Measurements from ENCODE around the gene ARAP1.

The ARAP1 gene

DNA sequence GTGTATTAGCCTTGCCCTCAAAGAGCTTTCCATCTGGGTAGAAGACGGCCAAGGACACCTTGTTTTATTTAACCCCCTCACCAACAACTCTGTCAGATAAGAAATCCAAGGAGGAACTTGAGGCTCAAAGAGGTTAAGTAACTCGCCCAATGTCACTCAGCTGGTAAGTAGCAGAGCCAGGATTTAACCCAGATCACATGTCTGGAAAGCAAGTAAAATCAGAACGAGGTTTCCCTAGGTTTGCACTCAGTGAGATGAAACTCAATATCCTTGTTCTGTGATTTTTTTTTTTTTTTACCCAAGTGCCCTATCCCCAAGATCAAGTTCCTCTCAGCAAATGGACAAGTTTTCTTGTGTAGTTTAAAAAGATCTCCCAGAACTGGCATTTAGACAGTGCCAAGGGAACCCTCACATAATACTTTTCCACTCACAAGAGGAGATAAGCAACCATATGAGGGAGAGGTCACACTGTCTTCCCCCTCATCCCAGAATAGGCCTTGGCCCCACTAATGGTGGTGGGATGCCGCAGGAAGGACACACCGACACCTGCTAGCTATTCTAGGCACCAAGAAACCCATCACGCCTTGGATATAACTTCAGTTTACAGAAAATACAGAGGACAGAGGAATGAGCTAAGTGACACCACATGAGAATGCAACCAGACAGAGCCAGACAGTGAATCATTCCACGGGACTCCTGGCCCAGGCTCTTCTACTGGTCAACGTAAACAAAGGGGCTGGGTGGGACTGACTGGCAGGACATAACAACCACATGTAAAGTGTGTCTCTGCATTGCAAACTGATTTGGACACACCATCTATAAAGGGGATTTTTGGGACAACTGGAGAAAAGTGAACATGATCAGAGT, 8.6 kb upstream of the ARAP1 start:
- no peak for DNase-seq

DNA sequence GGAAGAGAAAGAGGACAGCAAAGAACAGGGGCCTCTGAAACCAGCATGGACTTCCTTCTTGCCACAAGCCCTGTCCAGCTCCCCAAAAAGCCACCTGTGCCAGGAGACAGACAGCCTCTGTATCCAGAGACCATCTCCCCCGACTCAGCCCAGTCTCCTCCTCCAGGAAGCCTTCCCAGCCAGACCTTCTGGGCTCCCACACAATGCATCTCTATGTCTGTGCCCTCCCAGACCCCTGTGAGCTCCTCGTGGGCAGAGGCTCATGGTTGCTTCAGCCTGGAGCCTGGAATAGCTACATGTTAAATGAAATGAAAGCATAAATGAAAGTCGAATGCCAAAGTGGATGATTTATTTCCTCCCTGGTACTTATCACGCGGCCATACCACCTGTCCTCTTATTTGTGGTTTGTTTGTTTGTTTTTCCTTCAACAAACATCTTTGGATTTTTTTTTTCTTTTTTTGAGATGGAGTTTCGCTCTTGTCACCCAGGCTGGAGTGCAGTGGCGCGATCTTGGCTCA, 7.3 kb upstream of the ARAP1 start:
- DNase-seq, result no peak

DNA sequence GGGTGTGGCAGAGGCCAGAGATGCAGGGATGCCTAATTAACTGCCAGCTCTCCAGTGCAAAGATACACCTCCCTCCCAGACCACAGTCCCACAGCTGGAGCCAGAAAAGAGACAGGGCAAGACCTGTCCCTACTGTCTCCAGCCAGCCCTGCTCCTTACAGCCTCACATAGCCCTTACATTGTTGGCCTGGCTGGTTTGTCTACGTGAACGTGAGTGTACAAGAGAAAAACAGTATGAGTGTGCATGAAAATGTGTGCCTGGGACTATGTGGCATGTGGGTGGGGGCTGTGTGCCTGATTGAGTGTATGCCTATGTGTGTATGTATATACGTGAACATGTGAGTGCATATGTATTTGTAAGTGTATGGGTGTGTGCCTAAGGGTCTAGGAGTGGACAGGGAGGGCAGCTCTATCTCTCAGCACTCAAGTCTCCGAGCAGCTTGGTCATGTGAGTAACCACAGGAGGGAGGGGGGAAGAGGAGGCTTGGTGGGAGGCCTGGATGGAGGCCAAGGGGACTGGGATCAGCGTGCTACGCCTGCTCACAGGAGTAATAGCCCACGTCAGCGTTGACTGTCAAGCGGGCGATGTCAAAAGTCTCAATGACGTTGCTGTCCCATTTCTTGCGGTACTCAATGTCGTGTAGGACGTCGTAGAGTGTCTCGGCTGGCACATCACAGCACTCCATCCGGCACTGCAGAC, 6.6 kb upstream of the ARAP1 start:
- DNase-seq, result no peak

DNA sequence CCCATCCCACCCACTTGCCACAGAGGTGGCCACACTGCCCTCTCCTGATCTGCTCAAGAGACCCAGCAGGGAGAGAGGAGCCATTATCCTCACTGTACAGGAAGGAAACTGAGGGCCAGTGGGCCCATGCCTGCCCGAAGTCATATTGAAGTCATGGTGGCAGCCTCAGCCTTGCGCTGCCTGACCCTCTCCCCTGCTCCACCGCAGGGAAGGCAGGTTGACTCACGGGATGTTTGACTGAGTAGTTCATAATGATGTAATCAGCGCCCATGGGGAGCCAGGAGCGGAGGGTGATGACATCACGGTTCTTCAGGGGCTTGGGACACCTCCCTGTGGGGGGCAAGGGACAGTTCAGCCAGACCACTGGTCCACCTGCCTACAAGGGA, 6.1 kb upstream of the ARAP1 start:
- no peak for DNase-seq

DNA sequence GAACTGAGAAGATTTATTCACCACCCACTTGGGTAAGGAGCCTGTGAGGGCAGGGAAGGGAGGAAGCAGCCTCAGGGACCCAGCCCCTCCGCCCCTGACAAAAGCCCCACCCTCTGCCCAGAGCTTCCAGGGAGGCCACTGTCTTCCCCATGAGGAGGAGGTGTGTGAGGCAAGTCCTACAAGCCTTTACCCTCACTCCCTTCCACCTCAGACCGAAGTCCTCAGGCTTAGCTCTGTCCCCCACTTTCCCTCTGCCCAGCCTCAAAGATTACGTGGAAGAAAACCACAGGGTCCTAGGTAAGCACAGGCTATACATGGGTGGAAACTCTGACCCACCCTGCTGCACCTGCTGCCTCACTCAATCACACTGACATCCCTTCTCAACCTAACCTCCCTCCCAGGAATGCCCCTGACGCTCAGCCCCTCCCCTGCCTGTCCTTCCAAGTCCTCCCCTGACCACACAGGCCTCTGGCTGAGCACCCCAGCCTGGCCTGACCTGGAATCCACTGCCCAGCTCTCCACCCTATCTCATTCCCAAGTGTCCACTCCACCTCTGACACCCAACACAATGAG, 3.6 kb upstream of the ARAP1 start:
- DNase-seq, result no peak

DNA sequence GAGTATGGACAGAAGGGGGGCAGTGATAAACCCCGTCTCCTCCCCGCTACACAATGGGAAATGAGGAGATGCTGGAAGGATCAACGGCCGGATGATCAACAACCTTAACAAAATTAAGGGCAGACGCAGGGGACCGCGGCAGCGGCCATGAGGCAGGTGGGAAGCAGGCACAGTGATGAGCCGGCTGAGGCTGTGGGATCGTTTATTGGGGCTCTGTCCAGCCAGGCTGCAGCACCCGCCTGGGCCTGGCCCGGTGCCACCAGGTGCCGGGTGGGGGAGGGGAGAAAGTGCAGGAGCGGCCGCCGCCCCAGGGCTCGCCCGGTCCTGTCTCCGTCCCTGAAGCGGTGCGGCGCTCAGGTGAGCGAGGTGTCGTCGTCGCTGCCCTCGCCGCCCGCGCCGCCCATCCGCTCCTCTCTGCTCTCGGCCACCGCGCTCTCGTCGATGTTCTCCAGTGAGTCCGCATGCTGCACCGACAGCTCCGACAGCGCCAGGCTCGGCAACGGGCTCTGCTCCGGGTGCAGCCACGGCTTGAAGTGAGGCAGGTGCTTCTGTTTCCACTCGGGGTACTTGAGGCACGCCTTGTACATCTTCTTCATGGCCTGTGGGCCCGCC, 2.4 kb upstream of the ARAP1 start:
- no peak for DNase-seq

DNA sequence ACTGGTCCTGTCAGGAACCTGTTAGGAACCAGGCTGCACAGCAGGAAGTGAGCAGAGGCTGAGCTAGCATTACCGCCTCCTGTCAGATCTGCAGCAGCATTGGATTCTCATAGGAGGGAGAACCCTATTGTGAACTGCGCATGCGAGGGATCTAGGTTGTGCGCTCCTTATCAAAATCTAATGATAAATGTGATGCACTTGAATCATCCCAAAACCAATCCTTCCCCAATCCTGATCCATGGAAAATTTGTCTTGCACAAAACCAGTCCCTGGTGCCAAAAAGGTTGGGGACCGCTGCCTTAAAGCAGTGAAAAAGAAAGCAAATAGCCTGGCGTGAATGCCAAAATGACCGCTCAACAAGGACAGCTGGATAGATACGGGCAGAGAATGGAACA, 1.9 kb upstream of the ARAP1 start:
- no peak for DNase-seq

DNA sequence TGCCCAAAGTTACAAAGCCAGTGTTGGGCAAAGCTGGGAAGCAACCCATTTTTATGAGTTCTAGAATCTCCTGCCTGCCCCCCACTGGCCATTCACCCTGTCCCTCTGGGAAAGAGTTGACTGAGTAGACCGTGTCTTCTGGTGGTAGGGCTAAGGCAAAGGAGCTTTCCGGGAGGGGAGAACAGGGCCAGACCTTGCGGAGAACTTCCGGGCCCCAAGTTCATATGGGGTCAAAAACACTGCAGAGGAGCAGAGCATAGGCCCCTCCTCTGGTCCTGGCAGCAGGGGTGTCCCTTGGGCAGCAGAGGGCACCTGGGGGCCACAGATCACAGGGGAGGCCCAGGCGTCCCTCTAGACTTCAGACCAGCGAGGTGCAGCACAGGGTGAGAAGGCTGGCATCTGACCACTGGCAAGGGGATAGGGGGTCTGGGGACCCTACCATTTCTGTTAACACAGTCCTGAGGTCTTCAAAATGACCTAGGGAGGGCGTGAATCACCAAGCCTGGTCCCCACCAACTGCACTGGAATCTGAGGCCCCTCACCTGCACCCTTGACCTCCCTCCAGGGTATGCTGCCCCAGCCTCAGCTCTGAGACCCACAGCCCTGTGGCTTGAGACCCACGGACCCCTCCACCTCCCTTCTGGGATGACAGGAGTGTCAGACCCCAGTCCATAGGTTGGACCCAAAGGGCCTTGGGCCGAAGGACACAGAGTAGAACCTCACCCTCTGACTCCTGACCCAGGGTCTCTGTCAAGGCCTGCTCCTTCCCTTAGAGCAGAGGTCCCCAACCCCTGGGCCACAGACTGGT, 1.3 kb upstream of the ARAP1 start:
- no peak for DNase-seq

DNA sequence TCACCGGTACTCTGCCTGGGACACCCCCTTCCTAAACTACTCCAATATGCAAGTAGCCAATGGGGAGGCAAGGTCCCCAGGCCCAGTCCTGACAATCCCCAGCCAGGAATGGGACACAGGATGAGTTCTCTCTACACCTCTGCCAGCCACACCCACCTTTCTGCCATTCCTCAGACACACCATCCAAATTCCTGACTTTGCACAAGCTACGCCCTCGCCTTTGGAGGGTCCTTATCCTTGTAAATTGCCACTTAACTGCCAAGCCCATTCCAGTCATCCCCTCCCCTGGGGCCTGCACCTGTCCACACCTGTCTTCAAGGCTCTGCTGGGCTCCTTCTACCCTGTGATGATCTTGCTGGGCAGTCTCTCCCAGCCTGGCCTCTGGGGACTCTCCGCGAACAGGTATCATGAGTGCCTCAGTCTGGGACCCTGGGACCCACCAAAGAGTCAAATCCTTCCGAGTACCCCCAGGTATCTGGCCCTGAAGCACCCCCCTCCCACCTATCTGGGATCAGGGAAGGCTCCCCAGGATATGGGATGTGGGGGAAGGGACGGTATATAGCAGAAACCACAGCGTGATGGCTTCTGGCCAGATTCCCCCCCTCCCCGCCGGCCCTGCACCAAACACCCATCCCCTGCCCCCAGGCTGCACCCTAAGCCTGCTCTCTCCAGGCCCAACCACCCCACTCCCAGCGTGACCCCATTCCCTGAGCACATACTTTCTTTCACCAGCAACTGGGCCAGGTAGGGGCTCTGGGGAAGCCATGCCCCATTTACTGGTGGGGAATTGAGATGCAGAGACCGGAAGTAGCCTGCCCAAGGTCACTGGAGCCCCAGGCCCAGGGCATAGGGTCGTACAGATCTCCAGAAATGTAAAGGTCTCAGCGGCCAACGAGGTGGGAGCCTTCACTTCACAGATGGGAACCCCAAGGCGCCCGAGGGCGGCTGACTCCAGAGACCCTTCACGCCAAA, 806 bp downstream of the ARAP1 start:
- no peak for DNase-seq

DNA sequence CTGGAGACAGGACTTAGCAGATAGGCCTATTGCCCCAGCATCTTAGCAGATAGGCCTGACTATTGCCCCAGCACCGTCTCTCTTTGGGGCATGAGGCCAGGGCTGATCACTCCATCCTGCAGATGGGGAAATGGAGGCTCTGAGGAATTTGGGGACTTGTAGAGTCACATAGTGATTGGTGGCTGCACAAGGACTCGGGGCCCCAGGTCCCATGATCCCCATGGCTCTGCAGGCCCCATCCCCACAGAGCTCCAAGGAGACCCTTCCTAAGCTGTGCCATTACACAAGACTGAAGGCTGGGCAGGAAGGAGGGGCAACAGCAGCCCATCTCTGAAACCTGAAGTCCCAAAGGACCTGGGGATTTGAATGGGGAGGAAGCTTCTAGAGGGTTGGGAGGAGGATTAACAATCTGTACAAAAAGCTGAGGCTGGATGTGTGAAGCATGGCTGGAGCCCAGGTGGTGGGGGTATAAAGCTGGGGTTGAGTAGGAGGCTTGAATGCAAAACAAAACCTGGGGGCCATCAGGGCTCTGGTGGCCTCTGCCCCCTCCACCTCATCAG, 1.6 kb downstream of the ARAP1 start:
- no peak for DNase-seq

DNA sequence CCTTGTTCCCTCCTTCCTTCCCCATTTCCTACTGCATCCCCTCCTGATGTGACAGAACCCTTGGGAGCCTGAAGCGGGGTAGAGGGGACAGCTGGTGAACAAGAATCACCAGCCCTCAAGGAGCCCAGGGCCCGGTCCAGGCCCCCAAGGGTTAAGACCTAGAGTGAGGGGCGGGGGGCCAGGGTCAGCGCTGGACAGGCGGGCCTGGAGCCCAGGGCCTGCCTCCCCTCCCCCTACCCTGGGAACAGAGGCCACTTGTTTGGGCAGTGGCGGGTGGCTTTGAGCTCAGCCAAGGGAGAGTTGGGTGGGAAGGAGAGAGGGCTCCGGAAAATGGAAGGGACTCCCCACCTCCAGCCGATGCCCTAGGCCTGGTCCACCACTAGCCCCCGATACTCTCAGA, 2.1 kb downstream of the ARAP1 start:
- DNase-seq, result no peak

DNA sequence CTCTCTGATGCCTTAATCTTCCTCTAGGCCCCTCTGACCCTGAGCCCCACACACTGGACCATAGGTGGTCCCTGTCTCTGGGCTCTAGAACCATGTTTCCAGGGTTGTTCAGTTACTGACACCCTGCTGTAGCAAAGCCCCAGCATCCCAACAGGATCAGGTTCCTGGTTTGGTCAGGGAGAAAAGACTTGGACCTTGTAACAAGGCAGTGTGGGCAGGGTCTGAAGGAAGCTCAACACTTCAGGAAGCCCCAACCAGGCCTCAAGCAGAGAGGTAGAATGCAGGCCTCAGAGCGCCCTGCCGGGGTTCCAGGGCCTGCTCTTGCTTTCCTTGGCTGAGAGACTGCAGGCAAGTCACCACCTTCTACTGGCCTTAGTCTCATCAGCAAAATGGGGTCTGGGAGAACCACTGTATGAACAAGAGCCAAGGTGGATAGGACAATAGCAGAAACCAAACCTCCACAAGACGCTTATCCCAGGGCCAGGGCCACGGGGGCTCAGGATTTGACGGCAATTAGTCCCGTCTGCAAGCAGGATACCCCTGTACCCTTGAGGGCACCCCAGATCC, 4.8 kb downstream of the ARAP1 start:
- no peak for DNase-seq

DNA sequence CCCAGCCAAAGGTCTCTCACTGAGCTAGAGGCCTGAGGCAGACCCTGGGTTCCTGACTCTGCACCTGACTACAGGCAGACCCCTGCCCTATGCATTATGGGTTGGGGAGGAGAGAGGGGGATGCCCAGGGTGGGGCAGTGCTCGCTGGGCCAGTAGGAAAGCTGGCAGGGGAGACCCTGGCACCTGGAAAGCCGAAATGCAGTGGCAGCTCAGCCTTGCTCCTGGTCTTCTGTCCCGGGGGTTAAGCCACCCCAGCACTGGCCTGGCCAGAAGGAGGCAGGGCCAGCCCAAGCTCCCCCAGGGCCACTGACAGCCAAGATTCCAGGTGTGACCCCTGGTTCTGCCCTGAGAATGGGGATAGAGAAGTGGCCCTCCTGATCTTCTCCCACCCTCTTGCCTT, 5.4 kb downstream of the ARAP1 start:
- DNase-seq, result no peak

DNA sequence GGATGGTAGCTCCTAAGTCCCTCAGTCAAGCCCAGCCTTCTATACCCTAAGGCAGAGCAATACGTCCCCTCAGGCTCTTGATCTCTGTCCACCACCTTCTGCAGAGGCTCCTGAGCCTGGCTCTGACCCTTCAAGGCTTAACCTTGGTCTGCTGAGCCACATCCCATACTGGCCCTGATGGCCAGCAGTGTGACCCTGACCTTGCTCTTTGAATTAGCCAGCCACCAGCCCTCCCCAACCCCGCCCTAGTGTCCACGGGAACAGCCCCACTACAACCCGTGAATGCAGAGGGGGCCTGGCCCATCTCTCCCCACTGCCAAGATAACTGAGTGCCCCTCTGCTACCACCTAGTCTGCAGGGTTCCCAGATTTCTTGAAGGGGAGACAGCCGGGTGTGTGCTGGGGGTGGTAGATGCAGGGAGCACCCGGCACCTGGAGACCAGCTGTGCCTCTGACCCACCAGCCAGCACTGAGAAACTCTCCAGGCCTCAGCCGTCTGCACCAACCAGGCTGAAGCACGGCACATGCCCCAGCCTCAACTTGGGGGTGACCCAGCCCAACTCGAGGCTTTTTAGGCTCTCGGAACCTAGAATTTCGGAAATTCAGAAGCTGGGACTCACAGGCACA, 6.2 kb downstream of the ARAP1 start:
- no peak for DNase-seq

DNA sequence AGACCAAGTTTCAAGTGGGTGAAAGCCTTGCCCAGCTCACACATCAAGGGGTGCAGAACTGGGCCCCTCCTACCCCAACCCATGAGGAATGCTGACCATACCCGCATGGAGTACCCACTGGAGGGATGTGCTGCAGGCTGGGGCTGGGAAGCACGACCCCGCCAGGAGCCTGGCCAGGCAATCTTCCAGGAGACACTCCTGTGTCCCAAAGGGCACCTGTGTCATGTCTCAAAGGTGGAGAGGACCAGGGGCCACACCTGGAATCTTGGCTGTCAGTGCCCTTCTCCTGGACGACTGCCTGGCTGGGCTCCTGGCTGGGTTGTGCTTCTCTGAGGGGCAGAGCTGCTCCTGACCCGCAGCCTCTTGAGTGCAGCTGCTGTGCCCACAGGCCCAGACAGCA, 6.7 kb downstream of the ARAP1 start:
- no peak for DNase-seq

DNA sequence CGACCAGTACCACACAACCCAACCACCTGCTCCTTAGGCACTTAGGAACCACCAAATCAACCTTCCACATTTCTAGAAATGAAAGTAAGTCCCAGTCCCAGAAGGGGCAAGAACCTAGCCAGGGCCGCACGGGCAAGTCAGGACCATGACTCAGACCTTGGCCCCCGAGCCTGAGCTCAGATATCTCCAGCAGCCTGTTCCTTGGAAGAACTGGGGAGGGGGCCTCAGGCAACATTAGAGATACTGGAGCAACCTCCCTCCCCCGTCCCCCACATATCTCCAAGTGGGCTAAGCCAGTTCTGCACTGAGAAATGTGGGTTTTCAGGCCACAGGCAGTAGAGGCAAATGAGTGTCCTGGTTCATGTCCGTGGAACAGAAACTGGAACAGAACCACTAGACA, 7.7 kb downstream of the ARAP1 start:
- DNase-seq, result no peak

DNA sequence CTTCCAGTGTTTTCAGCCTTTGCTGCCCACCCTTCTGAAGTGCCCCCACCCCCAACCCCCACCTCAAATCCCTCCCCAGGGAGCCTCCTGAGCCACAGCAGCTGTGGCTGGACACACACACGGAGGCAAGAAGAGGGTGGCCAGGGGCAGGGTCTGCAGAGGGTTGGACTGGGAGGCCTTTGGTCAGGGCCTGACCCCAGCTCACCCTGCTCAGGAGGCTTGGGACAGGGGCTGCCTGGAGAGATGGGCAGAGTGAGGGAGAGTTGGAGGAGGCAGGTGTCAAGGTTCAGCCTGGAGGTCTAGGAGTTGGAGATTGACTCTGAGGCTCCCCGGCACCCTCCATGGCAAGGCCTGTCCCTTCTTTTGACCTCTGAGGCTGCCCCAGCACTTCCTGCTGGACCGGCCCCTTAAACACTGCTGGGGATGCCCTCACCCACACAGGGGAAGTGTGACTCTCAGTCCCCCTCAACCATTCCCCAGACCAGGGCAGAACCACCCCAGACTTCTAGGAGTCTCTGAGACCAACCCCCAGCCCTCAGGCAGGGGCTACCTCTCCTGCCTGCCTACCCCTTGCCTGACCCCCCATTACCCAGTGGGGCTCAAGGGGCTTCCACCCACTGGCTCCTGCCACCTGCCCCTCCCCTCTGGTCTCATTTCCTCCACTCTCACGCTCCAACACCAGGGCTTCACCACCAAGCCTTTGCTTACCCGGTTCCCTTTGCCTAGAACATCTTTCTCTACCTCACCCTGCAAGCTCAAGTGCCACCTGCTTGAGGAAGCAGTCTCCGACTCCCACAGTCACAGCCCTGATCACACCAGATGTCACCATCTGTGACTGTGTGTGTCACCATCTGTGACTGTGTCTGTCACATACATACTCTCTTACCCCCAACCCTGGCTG, 8.6 kb downstream of the ARAP1 start:
- no peak for DNase-seq

DNA sequence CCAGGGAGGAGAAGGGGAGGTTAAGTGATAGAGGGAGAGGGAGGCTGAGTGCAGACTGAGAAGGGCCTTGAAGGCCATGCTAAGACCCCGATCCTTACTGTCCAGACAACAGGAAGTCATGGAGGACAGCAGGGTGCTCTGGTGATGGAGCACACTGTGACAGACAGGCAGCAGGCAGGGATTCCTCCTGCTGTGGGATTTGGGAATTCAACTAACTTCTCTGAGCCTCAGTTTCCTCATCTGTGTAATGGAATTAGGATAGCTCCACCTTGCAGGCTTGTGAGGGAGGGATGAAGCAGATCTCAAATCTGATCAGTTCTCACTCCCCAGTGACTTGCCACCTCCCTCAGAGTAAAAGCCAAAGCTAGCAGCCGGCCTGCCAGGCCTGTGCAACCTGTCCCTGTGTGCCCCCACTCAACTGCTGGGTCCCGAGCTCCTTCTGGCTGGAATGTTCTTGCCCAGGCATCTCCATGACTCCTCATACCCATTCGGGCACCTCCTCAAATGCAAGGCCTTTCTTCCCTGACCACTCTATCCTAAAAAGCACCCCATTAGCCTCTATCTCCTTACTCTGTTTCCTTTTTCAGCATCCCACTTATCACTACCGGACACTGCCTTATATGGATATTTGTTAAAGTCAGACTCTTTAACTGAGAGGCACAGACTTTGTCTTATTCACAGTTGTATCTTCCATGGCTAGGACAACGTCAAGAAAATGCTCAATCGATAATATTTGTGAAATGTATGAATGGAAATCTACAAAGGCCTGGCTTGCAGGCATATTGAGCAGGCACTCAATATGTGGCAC, 9.5 kb downstream of the ARAP1 start:
- DNase-seq, result no peak

Data from activated naive CD4-positive, alpha-beta T cell (primary cell).